HG03025 (cell line): ENCODE results near the gene ANXA2.
A peak's percentile ranks its signal among the peaks of the same experiment; 100 is the strongest.
"Not testable (repeated sequence)": the region's sequence is repeated elsewhere in the genome, so short reads cannot be mapped to it uniquely, and the experiment has no call there.

ENCODE experiments used
- ATAC-seq: cut with Tn5 transposase; IDR thresholded peaks from one replicate; pipeline ENCODE4 v1.9.1; 2021; ENCODE audit warnings: mild to moderate bottlenecking, moderate library complexity; ENCODE audit not compliant: unreplicated experiment, low FRiP score

ANXA2 gene

GRCh38 chr15:60397772-60398445 lies at the start of gene ANXA2:
Gene ANXA2 (minus strand): TSS chr15:60397986. CDS start chr15:60386075, 11,911 bp downstream.
- ATAC-seq, result peak; percentile 64

DNA sequence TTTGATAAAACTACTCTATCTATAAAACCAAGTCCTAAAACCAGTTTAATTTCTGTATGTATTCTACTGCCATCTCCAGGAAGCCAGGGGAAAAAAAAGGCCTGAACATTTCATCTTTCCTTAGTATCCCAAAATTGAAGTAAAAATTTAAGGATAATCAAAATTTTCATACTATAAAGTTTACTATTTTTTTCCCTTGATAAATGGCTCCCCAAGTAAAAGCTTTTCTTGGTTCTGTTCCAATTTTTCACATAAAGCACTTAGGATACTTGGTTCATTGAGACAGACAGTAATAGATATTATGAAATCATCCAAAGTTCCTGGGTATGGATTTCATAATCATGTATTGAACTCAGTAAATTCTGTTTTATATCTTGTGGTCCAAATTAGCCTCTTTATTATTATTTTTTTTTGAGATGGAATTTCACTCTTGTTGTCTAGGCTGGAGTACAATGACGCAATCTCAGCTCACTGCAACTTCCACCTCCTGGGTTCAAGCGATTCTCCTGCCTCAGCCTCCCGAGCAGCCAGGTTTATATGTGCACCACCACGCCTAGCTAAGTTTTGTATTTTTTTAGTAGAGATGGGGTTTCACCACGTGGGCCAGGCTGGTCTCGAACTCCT lies 46.6 kb upstream of the ANXA2 start:
- ATAC-seq, result no peak

- no peak for ATAC-seq
These were observed 45.0 kb upstream of the ANXA2 start for GRCh38 chr15:60442763-60443162.

DNA sequence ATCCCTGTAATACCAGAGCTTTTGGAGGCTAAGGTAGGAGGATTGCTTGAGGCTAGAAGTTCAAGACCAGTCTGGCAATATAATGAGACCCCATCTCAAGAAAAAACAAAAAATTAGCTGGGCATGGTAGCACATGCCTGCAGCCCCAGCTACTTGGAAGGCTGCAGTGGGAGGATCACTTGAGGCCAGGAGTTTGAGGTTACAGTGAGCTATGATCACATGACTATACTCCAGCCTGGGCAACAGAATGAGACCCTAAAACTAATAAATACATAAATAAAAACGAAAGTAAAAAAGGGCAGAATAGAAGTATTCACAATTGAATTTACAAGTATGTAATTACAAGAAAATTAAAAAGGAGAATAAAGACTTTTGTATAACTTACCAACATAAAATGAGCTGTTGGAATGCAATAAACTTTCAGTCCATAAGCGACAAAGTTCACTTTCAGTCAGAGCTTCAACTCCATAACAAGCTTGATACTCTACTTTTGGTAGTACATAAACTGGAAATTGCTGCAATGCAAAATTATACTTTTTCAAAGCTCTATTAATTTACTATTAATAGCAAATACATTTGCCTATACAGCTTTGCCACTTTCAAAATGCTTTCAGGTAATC lies 44.4 kb upstream of the ANXA2 start:
- no peak for ATAC-seq

GRCh38 chr15:60441331-60441730 lies 43.5 kb upstream of the ANXA2 start:
- no peak for ATAC-seq

- no peak for ATAC-seq
These were observed 40.9 kb upstream of the ANXA2 start for GRCh38 chr15:60438646-60439045.

- no peak for ATAC-seq
These were observed 31.1 kb upstream of the ANXA2 start for GRCh38 chr15:60428935-60429334.

GRCh38 chr15:60426870-60427508 lies 29.2 kb upstream of the ANXA2 start:
- ATAC-seq, result no peak

- no peak for ATAC-seq
These were observed 27.7 kb upstream of the ANXA2 start for GRCh38 chr15:60425461-60425860.

- no peak for ATAC-seq
These were observed 26.2 kb upstream of the ANXA2 start for GRCh38 chr15:60424006-60424405.

DNA sequence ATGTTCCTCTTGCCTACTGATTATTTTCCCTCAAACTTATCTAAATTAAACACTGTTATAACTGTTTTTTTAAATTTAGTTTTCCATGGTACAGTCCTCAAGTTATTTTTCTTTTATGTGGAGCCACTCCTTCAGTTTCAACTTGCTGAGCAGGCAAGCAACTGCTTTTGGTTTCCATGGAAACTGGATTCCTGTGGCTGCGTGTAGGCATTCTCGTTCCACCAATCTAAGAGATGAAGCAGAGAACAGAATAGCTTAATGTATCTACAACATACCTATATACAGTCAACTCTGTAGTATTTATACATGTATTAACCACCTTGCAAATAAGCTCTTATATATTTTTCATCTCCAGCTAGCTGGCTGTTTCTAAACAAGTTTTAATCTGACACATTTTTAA lies 25.8 kb upstream of the ANXA2 start:
- no peak for ATAC-seq

DNA sequence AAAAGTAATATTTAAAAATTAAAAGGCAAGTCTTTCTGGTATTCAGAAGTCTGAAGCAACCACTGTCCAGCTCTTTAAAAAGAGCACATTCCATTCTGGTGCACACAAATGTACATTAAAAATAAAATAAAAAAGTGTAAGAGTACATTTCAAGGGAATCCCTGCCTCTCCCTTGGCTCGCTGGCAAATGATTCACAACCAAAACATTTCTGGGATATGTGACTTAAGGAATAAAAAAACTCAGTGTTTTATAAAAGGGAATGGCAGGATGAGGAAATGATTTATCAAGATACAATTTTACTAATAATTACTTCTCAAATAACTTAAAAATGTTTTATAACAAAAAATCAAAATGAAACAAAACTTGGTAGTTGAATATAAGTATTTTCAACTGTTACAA lies 23.8 kb upstream of the ANXA2 start:
- ATAC-seq, result no peak

DNA sequence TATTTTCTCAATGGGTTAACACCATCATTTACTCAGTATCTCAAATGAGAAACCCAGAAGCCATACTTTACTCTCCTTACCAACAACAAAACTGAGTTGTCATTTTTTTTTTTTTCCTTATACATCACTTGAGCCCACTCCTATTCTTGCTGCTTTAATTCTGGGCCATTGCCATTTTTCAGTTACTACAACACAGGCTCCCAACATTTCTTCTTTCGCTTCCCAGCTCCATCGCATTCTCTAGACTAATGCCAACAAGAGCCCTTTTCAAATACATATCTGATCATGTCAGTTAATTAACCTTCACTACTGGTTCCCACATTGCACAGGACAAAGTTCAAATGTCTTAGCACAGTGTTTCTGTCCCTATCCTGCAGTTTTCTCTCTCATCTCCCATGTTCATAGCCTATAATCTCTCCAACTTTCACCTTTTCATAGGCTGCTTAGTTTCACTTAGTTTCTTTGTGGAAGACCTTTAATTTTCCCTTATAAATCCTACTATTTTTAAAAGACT lies 22.5 kb upstream of the ANXA2 start:
- ATAC-seq, result no peak

DNA sequence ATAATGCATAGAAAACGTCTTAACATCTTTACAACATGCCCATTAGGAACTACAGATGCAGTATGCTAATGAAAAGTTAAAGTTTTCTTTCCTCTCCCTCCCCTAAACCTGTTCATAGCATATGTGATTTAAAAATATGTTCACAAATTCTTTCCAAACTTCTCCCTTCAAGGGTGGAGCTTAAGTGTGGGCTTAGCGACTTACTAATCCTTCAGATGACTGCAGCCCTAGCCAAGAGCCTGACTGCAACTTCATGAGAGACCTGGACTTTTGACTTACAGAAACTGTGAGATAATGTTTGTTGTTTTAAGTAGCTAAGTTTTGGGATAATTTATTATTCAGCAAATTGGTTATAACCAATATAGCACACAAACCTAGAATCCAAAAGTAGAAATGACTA lies 22.0 kb upstream of the ANXA2 start:
- no peak for ATAC-seq

GRCh38 chr15:60418096-60418495 lies 20.3 kb upstream of the ANXA2 start:
- ATAC-seq, result no peak

DNA sequence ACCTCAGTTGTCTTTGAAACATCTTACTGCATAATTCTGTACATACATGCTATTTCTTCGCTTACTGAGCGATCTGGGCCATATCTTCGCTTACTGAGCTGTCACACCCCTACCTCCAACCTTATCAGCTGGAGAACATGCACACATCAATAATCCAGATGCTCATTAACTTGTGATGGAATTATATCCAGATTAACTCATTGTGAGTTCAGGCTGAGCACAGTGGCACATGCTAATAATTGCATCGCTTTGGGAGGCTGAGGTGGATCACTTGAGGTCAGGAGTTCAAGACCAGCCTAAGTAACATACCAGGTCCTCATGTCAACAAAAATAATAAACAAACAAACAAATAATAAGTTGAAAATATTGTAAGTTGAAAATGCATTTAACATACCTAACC lies 19.3 kb upstream of the ANXA2 start:
- no peak for ATAC-seq

GRCh38 chr15:60416484-60416883 lies 18.7 kb upstream of the ANXA2 start:
- no peak for ATAC-seq

DNA sequence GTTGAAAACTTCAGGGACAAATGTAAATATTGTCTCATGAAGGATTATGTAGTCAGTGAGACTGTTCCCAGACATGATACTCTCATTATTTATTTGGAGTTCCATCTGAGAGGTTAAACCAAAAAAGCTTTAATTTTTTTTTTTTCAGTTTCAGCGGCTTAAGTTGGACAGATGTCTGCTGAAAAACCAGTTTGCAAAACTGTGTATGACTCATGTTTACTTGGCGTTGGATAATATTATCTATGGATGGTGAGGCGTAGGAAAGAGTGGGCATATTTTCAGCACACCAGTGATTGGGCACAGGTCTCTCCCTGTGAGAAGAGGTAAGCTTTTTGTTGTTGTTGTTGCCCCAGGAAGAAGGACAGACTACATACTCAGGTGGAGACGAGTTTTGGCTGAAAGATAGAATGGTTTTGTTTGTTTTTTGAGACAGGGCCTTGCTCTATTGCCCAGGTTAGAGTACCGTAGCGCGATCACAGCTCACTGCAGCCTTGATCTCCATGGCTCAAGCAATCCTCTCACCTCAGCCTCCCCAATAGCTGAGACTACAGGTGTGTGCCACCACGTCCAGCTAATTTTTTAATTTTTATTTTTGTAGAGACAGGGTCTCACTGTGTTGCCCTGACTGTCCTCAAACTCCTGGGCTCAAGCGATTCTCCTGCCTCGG lies 16.4 kb upstream of the ANXA2 start:
- ATAC-seq, result no peak

DNA sequence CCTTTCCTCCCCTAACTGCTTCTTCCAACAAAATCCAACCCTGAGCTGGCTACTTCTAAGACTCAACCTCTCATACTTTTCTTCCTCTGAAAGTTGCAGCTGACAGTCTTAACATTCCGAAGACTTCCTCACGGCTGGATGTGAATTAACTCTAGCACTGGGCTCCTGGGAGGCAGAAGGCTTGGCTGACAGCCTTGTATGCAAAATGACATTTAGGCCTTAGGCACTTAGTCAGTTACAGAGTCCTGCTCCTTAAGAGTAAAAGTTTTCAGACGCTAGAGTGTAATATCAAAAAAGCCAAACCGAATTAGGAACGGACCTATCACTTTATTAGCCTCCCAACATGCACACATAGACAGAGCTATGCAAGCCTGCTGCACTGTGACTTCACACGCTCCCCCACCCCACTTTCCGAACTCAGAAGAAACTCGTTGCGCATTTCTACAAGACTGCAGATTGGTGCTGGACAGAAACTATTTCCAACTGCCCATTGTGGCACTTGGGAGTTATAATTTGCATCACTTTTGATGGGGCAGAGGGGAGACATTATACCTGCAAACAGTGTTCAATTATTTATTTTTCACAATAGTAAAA lies 15.5 kb upstream of the ANXA2 start:
- no peak for ATAC-seq

GRCh38 chr15:60412807-60413206 lies 15.0 kb upstream of the ANXA2 start:
- not testable (repeated sequence) for ATAC-seq
